GM21526 (cell line): ENCODE measurements around the gene AIFM3.

Experiments
- ATAC-seq: cut with Tn5 transposase; IDR thresholded peaks from one replicate; pipeline ENCODE4 v1.9.1; 2021; ENCODE audit warnings: moderate library complexity; ENCODE audit not compliant: unreplicated experiment, low FRiP score

AIFM3 gene

GRCh38 chr22:20973634-20974286, 6.7 kb downstream of the AIFM3 start:
- ATAC-seq = no peak

- no peak for ATAC-seq
These were observed 7.4 kb downstream of the AIFM3 start for GRCh38 chr22:20974336-20974955.

GRCh38 chr22:20975541-20976290, 8.7 kb downstream of the AIFM3 start:
- ATAC-seq = no peak

- no peak for ATAC-seq
These were observed 9.3 kb downstream of the AIFM3 start for GRCh38 chr22:20976291-20976877.

- ATAC-seq = no peak
These were observed 10.0 kb downstream of the AIFM3 start for GRCh38 chr22:20977019-20977418.

- no peak for ATAC-seq
These were observed 10.6 kb downstream of the AIFM3 start for GRCh38 chr22:20977516-20978170.

GRCh38 chr22:20978419-20978818, 11.4 kb downstream of the AIFM3 start:
- ATAC-seq = no peak

- no peak for ATAC-seq
These were observed 12.3 kb downstream of the AIFM3 start for GRCh38 chr22:20979243-20979809.

- no peak for ATAC-seq
These were observed 12.9 kb downstream of the AIFM3 start for GRCh38 chr22:20979940-20980453.

GRCh38 chr22:20980523-20980922, 13.5 kb downstream of the AIFM3 start:
- ATAC-seq = no peak

- ATAC-seq = no peak
These were observed 14.1 kb downstream of the AIFM3 start for GRCh38 chr22:20980938-20981722.

- ATAC-seq = no peak
These were observed 14.9 kb downstream of the AIFM3 start, which contains the start of gene LZTR1 for GRCh38 chr22:20981787-20982562. TSS of gene LZTR1 (plus strand) at chr22:20982297. CDS start at chr22:20982372, 75 bp downstream.

GRCh38 chr22:20982563-20982882, 15.5 kb downstream of the AIFM3 start:
- no peak for ATAC-seq

GRCh38 chr22:20983081-20983771, 16.2 kb downstream of the AIFM3 start:
- ATAC-seq = no peak

GRCh38 chr22:20985720-20986119, 18.7 kb downstream of the AIFM3 start:
- ATAC-seq = no peak

GRCh38 chr22:20986365-20986764, 19.3 kb downstream of the AIFM3 start:
- ATAC-seq = no peak

GRCh38 chr22:20987375-20987774, 20.3 kb downstream of the AIFM3 start:
- ATAC-seq = no peak
